Neural progenitor cell (in vitro differentiated cells): ENCODE results near the gene BMPER. TPM values are rescaled to one million over a fixed set of nuclear protein-coding genes. Genes with fewer than 3 reads are reported as not detected.

ENCODE experiments used
- DNase-seq: peaks from one replicate; pipeline ENCODE4 v3.0.0-alpha.2; 2016; ENCODE audit warnings: low spot score
- H2AFZ ChIP-seq: fragments of 200-600 bp; sonication (generic); replicated peaks from 2 replicates; pipeline ENCODE4 v1.6.1; 2016; ENCODE audit warnings: antibody characterized with exemption
- H3F3A ChIP-seq: fragments of 200-600 bp; sonication (generic); 2 replicates; pipeline ENCODE4 v1.6.1; 2016; ENCODE audit warnings: antibody characterized with exemption, low read depth
- H3K27ac ChIP-seq: fragments of 200-600 bp; sonication (generic); 2 replicates; pipeline ENCODE4 v1.5.1; 2016; ENCODE audit warnings: mild to moderate bottlenecking
- H3K27me3 ChIP-seq: fragments of 200-600 bp; sonication (generic); 2 replicates; pipeline ENCODE4 v1.6.1; 2016; ENCODE audit warnings: mild to moderate bottlenecking, moderate library complexity
- H3K36me3 ChIP-seq: fragments of 200-600 bp; sonication (generic); 2 replicates; pipeline ENCODE4 v1.5.1; 2016
- H3K4me1 ChIP-seq: fragments of 200-600 bp; sonication (generic); 2 replicates; pipeline ENCODE4 v1.6.1; 2016; ENCODE audit warnings: mixed run types
- H3K4me2 ChIP-seq: fragments of 200-600 bp; sonication (generic); 2 replicates; pipeline ENCODE4 v1.6.1; 2016
- H3K4me3 ChIP-seq: fragments of 200-600 bp; sonication (generic); 2 replicates; pipeline ENCODE4 v1.5.1; 2016
- H3K79me2 ChIP-seq: fragments of 200-600 bp; sonication (generic); 2 replicates; pipeline ENCODE4 v1.6.1; 2016; ENCODE audit warnings: low read depth
- H3K9ac ChIP-seq: fragments of 200-600 bp; sonication (generic); 2 replicates; pipeline ENCODE4 v1.6.1; 2016
- H3K9me3 ChIP-seq: fragments of 200-600 bp; sonication (generic); 2 replicates; pipeline ENCODE4 v1.5.1; 2016; ENCODE audit warnings: low read depth
- H4K20me1 ChIP-seq: fragments of 200-600 bp; sonication (generic); 2 replicates; pipeline ENCODE4 v1.6.1; 2016; ENCODE audit warnings: low read depth
- H3K27ac Mint-ChIP-seq: 3 replicates; pipeline ENCODE4 v1.8.0; 2021; ENCODE audit warnings: mixed read lengths
- H3K27me3 Mint-ChIP-seq: 2 replicates; pipeline ENCODE4 v1.8.0; 2022; ENCODE audit warnings: low read depth, mild to moderate bottlenecking, inconsistent platforms, moderate library complexity, mixed read lengths; ENCODE audit not compliant: insufficient read depth
- H3K36me3 Mint-ChIP-seq: 3 replicates; pipeline ENCODE4 v1.8.0; 2021; ENCODE audit warnings: mixed read lengths
- H3K4me1 Mint-ChIP-seq: 3 replicates; pipeline ENCODE4 v1.8.0; 2021; ENCODE audit warnings: mixed read lengths
- H3K4me3 Mint-ChIP-seq: 3 replicates; pipeline ENCODE4 v1.8.0; 2021; ENCODE audit warnings: mild to moderate bottlenecking, moderate library complexity, mixed read lengths
- H3K9me3 Mint-ChIP-seq: 3 replicates; pipeline ENCODE4 v1.8.0; 2020; ENCODE audit warnings: mixed read lengths
- EZH2 ChIP-seq: fragments of 200-600 bp; sonication (generic); IDR thresholded peaks from 2 replicates; pipeline ENCODE4 v1.6.1; 2017; ENCODE audit warnings: antibody characterized with exemption, mild to moderate bottlenecking, moderate library complexity
- EZH2phosphoT487 ChIP-seq: fragments of 200-600 bp; sonication (generic); IDR thresholded peaks from 2 replicates; pipeline ENCODE4 v1.6.1; 2017; ENCODE audit warnings: antibody characterized with exemption
- total RNA-seq: library from RNA; depleted of rRNA; stranded (reverse); fragments of >200 nt; gene quantifications from 2 replicates; pipeline ENCODE4 v1.2.3, GENCODE V29; 2015; ENCODE audit warnings: low replicate concordance
- TF ChIP-seq, protein P1 (sequence below): fragments of 200-600 bp; sonication (generic); IDR thresholded peaks from 2 replicates; pipeline ENCODE4 v1.5.1; 2017; ENCODE audit warnings: antibody characterized with exemption, mild to moderate bottlenecking

Gene BMPER
- total RNA-seq, 1 donor from 2014 or later: 1.2 TPM

DNA sequence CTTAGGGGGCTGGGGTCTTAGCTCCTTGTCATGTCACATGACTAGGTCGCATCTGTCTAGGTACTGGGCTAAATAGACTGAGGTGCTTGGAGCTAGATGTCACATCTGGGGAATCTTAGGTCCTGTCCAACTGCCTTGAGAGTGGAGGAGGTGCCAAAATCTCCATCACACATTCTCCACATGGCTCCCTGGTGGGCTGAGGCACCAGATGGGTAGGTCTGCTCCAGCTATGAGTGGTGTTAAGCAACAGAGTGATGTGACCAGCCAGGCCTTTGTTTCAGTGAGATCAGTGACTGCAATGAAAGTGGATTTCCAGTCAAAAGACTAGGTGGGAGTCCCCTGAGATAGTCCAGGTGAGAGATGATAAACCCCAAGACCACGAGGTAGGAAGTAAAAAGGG, 251.8 kb downstream of the BMPER start:
- Histone ChIP-seq H3K4me3 (no peak overlapping the region), H3K79me2 (no peaks in the 10 kb centered on the region), H3K4me1 (peaks cover 20% of the 10 kb centered on the region), H2AFZ (no peak overlapping the region), H3F3A (no peaks in the 10 kb centered on the region), H3K9me3 (no peaks in the 10 kb centered on the region), H3K27me3 (no peaks in the 10 kb centered on the region), H3K9ac (no peak overlapping the region), H4K20me1 (no peaks in the 10 kb centered on the region), H3K27ac (no peak overlapping the region), H3K36me3 (no peaks in the 10 kb centered on the region), H3K4me2 (no peak overlapping the region)
- Mint-ChIP-seq H3K27ac (no peak overlapping the region), H3K9me3 (no peaks in the 10 kb centered on the region), H3K27me3 (peaks cover 4% of the 10 kb centered on the region), H3K4me1 (no peaks in the 10 kb centered on the region), H3K4me3 (no peak overlapping the region), H3K36me3 (no peaks in the 10 kb centered on the region)
- TF ChIP-seq, protein P1, sequence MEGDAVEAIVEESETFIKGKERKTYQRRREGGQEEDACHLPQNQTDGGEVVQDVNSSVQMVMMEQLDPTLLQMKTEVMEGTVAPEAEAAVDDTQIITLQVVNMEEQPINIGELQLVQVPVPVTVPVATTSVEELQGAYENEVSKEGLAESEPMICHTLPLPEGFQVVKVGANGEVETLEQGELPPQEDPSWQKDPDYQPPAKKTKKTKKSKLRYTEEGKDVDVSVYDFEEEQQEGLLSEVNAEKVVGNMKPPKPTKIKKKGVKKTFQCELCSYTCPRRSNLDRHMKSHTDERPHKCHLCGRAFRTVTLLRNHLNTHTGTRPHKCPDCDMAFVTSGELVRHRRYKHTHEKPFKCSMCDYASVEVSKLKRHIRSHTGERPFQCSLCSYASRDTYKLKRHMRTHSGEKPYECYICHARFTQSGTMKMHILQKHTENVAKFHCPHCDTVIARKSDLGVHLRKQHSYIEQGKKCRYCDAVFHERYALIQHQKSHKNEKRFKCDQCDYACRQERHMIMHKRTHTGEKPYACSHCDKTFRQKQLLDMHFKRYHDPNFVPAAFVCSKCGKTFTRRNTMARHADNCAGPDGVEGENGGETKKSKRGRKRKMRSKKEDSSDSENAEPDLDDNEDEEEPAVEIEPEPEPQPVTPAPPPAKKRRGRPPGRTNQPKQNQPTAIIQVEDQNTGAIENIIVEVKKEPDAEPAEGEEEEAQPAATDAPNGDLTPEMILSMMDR: no peak
- TF ChIP-seq EZH2phosphoT487: no peak
- DNase-seq: no peak

DNA sequence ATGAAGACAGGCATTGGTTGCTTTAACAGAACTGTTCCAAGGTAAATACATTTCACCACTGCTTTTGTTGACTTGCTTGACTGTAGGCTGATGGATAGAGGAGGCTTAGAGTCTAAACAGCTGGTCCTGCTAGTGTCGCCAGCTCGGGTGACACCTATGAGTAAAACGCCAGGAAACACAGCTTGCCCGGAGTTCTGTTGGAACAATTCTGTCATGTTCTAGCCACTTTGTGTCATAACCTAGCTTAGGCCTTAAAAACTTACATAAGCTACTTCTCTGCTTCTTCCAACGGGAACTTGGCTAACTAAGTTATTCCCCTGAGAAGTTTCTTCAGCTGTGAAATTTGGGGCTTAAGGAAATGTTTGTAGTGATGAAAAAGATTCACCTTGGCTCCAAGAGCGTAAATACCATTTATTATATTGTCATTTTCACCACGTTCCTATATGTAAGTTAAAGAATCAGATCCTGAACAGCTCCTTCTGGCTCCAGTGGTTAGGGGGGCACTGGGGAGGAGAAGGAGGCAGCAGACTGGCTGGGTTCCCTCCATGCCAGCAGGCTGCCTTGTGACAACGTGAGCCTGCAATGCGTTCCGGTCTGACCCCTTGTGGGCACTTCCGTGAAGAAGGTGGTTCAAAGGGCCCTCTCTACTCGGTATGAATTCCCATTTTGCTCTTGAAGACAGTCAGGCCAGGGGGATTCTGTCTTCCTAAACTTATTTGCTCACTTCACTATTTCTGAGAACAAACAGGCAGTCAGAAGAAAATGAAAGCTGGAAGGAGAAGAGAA, 253.2 kb downstream of the BMPER start:
- Histone ChIP-seq H3K4me2 (no peak overlapping the region), H3F3A (no peaks in the 10 kb centered on the region), H3K9ac (no peak overlapping the region), H3K4me1 (peaks cover 20% of the 10 kb centered on the region), H3K27ac (no peak overlapping the region), H3K79me2 (no peaks in the 10 kb centered on the region), H4K20me1 (no peaks in the 10 kb centered on the region), H3K9me3 (no peaks in the 10 kb centered on the region), H3K27me3 (no peaks in the 10 kb centered on the region), H2AFZ (no peak overlapping the region), H3K36me3 (no peaks in the 10 kb centered on the region), H3K4me3 (no peak overlapping the region)
- peak; percentile 28 for DNase-seq
- TF ChIP-seq, protein P1: peak; percentile 32
- TF ChIP-seq EZH2phosphoT487: no peak
- no peak for TF ChIP-seq EZH2
- Mint-ChIP-seq H3K27me3 (peaks cover 4% of the 10 kb centered on the region), H3K4me3 (no peak overlapping the region), H3K36me3 (no peaks in the 10 kb centered on the region), H3K9me3 (no peaks in the 10 kb centered on the region), H3K4me1 (no peaks in the 10 kb centered on the region), H3K27ac (no peak overlapping the region)

DNA sequence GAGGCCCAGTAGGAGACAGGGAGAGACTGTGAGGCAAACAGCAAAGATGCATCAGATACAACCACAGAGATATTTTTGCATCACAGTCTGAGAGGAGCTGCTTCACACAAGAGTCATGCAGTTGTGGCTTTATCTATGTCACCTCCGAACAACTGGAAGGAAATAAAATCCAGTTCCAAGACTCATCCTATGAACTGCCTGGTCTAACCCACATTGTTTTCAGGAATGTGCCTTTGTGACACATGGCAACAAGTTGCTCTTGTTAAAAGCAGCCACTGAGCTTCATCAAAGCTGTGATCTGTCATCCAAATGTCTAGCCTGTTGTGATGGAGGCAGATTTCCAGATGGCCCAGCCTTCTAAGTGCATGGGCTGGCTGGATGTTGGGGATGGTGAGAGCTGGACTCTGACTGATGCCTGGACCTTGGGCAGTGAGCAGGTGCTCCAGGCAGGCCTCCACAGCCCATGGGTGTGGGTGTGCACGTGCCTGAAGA, 255.0 kb downstream of the BMPER start:
- Histone ChIP-seq H3K27me3 (no peaks in the 10 kb centered on the region), H3F3A (no peaks in the 10 kb centered on the region), H3K9me3 (no peaks in the 10 kb centered on the region), H4K20me1 (no peaks in the 10 kb centered on the region), H2AFZ (peak overlapping the region; percentile 0), H3K9ac (no peak overlapping the region), H3K79me2 (no peaks in the 10 kb centered on the region), H3K4me3 (no peak overlapping the region), H3K27ac (no peak overlapping the region), H3K36me3 (no peaks in the 10 kb centered on the region), H3K4me2 (no peak overlapping the region), H3K4me1 (peaks cover 14% of the 10 kb centered on the region)
- no peak for DNase-seq
- Mint-ChIP-seq H3K9me3 (peaks cover 2% of the 10 kb centered on the region), H3K27me3 (peaks cover 4% of the 10 kb centered on the region), H3K36me3 (no peaks in the 10 kb centered on the region), H3K27ac (no peak overlapping the region), H3K4me3 (no peak overlapping the region), H3K4me1 (no peaks in the 10 kb centered on the region)
- TF ChIP-seq EZH2: no peak
- TF ChIP-seq EZH2phosphoT487: no peak
- TF ChIP-seq, protein P1: no peak
